WTC11 (cell line): ENCODE results near the gene SARDH.
"Not testable (repeated sequence)": the region's sequence is repeated elsewhere in the genome, so short reads cannot be mapped to it uniquely, and the experiment has no call there.

Experiments
- ESRRA ChIP-seq: sonication (generic); formaldehyde crosslinking; IDR thresholded peaks from 2 replicates; pipeline ENCODE4 v1.8.1; 2022; ENCODE audit warnings: mild to moderate bottlenecking, missing genetic modification reagents, borderline replicate concordance
- MAX ChIP-seq: sonication (generic); formaldehyde crosslinking; IDR thresholded peaks from 2 replicates; pipeline ENCODE4 v1.8.0; 2022; ENCODE audit warnings: mild to moderate bottlenecking, missing genetic modification reagents
- NFE2L1 ChIP-seq: sonication (generic); formaldehyde crosslinking; IDR thresholded peaks from 2 replicates; pipeline ENCODE4 v1.8.1; 2023; ENCODE audit warnings: missing genetic modification reagents
- NR2C2 ChIP-seq: sonication (generic); formaldehyde crosslinking; IDR thresholded peaks from 2 replicates; pipeline ENCODE4 v1.8.0; 2022; ENCODE audit warnings: mild to moderate bottlenecking, missing genetic modification reagents
- PRRX2 ChIP-seq: fragments of 250-450 bp; sonication (Bioruptor Pico); IDR thresholded peaks from 2 replicates; pipeline ENCODE4 v1.8.0; 2021; ENCODE audit warnings: mild to moderate bottlenecking
- ZNF263 ChIP-seq: sonication (generic); formaldehyde crosslinking; IDR thresholded peaks from 2 replicates; pipeline ENCODE4 v1.8.1; 2022; ENCODE audit warnings: low read depth, mild to moderate bottlenecking, moderate library complexity, missing genetic modification reagents
- ZNF671 ChIP-seq: fragments of 250-450 bp; sonication (Bioruptor Pico); IDR thresholded peaks from 2 replicates; pipeline ENCODE4 v1.8.0; 2021; ENCODE audit warnings: mild to moderate bottlenecking
- TF ChIP-seq, protein P1 (sequence below): fragments of 200-600 bp; IDR thresholded peaks from 2 replicates; pipeline ENCODE4 v1.8.0; 2022; ENCODE audit warnings: antibody characterized with exemption
- TF ChIP-seq, protein P2 (sequence below): sonication (generic); formaldehyde crosslinking; IDR thresholded peaks from 2 replicates; pipeline ENCODE4 v1.8.1; 2023; ENCODE audit warnings: mild to moderate bottlenecking, moderate library complexity, missing genetic modification reagents

- TF ChIP-seq, protein P1, sequence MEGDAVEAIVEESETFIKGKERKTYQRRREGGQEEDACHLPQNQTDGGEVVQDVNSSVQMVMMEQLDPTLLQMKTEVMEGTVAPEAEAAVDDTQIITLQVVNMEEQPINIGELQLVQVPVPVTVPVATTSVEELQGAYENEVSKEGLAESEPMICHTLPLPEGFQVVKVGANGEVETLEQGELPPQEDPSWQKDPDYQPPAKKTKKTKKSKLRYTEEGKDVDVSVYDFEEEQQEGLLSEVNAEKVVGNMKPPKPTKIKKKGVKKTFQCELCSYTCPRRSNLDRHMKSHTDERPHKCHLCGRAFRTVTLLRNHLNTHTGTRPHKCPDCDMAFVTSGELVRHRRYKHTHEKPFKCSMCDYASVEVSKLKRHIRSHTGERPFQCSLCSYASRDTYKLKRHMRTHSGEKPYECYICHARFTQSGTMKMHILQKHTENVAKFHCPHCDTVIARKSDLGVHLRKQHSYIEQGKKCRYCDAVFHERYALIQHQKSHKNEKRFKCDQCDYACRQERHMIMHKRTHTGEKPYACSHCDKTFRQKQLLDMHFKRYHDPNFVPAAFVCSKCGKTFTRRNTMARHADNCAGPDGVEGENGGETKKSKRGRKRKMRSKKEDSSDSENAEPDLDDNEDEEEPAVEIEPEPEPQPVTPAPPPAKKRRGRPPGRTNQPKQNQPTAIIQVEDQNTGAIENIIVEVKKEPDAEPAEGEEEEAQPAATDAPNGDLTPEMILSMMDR: not testable (repeated sequence)
- not testable (repeated sequence) for TF ChIP-seq ZNF671; NFE2L1; MAX; ZNF263 (CRISPR knock-in tag); ESRRA; NR2C2 (CRISPR knock-in tag); PRRX2 (CRISPR knock-in tag)
- TF ChIP-seq, protein P2, sequence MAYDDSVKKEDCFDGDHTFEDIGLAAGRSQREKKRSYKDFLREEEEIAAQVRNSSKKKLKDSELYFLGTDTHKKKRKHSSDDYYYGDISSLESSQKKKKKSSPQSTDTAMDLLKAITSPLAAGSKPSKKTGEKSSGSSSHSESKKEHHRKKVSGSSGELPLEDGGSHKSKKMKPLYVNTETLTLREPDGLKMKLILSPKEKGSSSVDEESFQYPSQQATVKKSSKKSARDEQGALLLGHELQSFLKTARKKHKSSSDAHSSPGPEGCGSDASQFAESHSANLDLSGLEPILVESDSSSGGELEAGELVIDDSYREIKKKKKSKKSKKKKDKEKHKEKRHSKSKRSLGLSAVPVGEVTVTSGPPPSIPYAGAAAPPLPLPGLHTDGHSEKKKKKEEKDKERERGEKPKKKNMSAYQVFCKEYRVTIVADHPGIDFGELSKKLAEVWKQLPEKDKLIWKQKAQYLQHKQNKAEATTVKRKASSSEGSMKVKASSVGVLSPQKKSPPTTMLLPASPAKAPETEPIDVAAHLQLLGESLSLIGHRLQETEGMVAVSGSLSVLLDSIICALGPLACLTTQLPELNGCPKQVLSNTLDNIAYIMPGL: not testable (repeated sequence)
These were observed 62.4 kb downstream of the SARDH start for GRCh38 chr9:133675796-133676195.
